Activated CD4-positive, alpha-beta memory T cell treated with anti-CD3 and anti-CD28 coated beads, Interleukin-2, amount 10 ng/mL, durations not matched to agents 7 days and 5 days (primary cell): Measurements from ENCODE around the gene MED26. TPM values are rescaled to one million over a fixed set of nuclear protein-coding genes. Genes with fewer than 3 reads are reported as not detected.

Experiments used
- CTCF ChIA-PET: fragments of 350-600 bp; sonication (Branson Sonifier 250); formaldehyde crosslinking; loops from one replicate; lab custom pipeline; 2021; ENCODE audit warnings: antibody characterized with exemption, inconsistent platforms; lab: Charles Lee
- POLR2A ChIA-PET: fragments of 350-600 bp; sonication (Branson Sonifier 250); formaldehyde crosslinking; loops from one replicate; lab custom pipeline; 2021; ENCODE audit warnings: antibody characterized with exemption; lab: Charles Lee
- DNase-seq: peaks from one replicate; pipeline ENCODE4 v3.0.0-alpha.2; 2020
- H3K27ac Mint-ChIP-seq: one replicate; pipeline ENCODE4 v1.8.0; 2021; ENCODE audit warnings: mild to moderate bottlenecking, mixed read lengths
- H3K27me3 Mint-ChIP-seq: one replicate; pipeline ENCODE4 v1.8.0; 2021; ENCODE audit warnings: mixed read lengths
- H3K36me3 Mint-ChIP-seq: one replicate; pipeline ENCODE4 v1.8.0; 2021; ENCODE audit warnings: low read depth, mixed read lengths
- H3K4me1 Mint-ChIP-seq: one replicate; pipeline ENCODE4 v1.8.0; 2021; ENCODE audit warnings: mixed read lengths
- H3K4me3 Mint-ChIP-seq: one replicate; pipeline ENCODE4 v1.8.0; 2021; ENCODE audit warnings: mild to moderate bottlenecking, mixed read lengths
- H3K9me3 Mint-ChIP-seq: one replicate; pipeline ENCODE4 v1.8.0; 2021; ENCODE audit warnings: mixed read lengths
- total RNA-seq, 2 experiments: library from RNA; stranded (reverse); gene quantifications; one replicate each; pipeline ENCODE4 v1.2.3, GENCODE V29; 2021

Gene MED26
- total RNA-seq, 2 experiments from 2014 or later: 15.5 to 15.9 TPM

DNA sequence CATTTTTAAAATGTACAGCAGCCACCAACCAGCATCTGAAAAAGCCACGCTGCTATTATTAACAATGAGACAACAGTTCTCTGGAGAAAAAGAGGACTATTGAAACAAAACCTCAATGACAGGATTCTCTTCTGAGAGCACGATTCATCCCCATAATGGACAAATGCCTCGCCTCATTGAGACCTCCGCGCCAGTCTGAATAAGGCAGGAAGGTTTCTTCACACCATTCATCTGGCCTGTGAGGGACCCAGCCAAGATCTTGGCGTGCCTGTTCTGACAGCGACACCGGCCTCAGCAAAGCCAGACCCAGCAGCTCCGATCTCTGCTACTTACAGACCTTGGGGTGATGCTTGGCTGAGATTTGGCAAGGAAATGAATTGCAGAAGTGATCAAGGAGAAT is 17.1 kb upstream of the MED26 start:
- H3K4me3 Mint-ChIP-seq: no peak overlapping the region
- no peaks in the 10 kb centered on the region for H3K9me3 Mint-ChIP-seq
- H3K27ac Mint-ChIP-seq: no peak overlapping the region
- DNase-seq: no peak
- H3K27me3 Mint-ChIP-seq: no peaks in the 10 kb centered on the region
- peaks cover 73% of the 10 kb centered on the region for H3K36me3 Mint-ChIP-seq
- H3K4me1 Mint-ChIP-seq: peaks cover 11% of the 10 kb centered on the region
- POLR2A ChIA-PET: interaction anchor here (3.4 kb wide), 1 partner anchor 14 kb away, joined by 22 read pairs; the partner anchor contains the start of genes SMIM7 and TMEM38A
- CTCF ChIA-PET: no interaction called here

DNA sequence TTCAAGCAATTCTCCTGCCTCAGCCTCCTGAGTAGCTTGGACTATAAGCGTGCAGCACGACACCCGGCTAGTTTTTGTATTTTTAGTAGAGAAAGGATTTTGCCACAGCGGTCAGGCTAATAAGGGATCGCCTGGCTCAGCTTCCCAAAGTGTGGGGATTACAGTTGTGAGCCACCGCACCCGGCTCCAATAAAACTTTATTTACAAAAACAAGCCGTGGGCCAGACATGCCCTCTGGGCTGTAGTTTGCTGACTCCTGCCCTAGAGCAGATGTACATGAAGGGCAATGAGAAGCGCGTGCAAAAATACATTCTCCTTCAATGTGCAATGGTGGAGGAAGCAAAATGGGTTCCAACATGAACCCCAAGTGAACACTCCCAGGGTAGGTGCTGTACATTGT is 13.7 kb upstream of the MED26 start:
- Mint-ChIP-seq H3K27me3 (no peaks in the 10 kb centered on the region), H3K9me3 (no peaks in the 10 kb centered on the region), H3K4me1 (peaks cover 17% of the 10 kb centered on the region), H3K4me3 (no peak overlapping the region), H3K36me3 (peaks cover 73% of the 10 kb centered on the region), H3K27ac (no peak overlapping the region)
- DNase-seq: no peak
- POLR2A ChIA-PET: interaction anchor here (0.9 kb wide), 1 partner anchor 9 kb away, joined by 3 read pairs; no protein-coding TSS in a partner anchor
- CTCF ChIA-PET: no interaction called here

DNA sequence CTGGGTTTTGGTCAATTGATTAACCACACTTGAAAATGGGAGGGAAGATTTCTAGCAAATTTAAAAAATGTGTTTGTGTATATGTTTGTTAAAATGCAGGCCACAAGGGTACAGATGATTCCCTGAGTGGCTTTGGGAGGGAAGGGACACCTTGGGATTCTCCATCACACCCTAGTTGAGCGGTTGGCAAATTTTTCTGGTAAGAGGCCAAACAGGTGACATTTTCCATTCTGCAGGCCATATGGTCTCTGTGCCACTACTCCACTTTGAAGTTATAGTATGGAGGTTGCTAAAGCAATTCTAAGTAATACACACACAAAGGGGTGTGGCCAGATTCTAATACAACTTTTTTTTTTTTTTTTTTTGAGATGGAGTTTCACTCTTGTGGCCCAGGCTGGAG is 12.9 kb upstream of the MED26 start:
- Mint-ChIP-seq H3K27ac (no peak overlapping the region), H3K36me3 (peaks cover 66% of the 10 kb centered on the region), H3K4me1 (peaks cover 17% of the 10 kb centered on the region), H3K27me3 (no peaks in the 10 kb centered on the region), H3K9me3 (no peaks in the 10 kb centered on the region), H3K4me3 (no peak overlapping the region)
- POLR2A ChIA-PET: interaction anchor here (1.6 kb wide), 1 partner anchor 18 kb away, joined by 4 read pairs; no protein-coding TSS in a partner anchor
- CTCF ChIA-PET: no interaction called here
- no peak for DNase-seq

DNA sequence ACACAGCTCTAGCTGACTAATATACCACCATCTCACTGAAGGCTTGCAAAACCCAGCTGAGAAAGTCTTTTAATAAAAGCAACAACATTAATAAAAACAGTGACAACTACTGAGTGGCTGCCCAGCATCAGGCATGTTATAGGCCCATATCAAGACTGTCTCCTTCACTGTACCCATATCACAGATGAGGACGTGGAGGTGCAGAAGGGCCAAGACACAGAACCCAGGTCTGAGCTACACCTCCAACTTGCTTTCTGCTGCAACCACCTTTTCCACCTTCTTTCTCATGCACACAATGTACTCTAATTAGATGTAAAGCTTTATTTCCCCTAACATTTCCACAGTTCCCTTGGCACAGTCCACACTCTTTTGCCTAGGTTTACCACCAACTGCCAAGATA is 10.7 kb upstream of the MED26 start:
- ChIA-PET POLR2A (interaction anchor here (1.0 to 5.1 kb wide), 5 partner anchors 10 to 142 kb away, joined by 3 to 38 read pairs (median 3); partner anchors contain the start of genes C19orf44, CALR3, MED26 and SMIM7), CTCF (interaction anchor here (0.6 kb wide), 1 partner anchor 1053 kb away, joined by 3 read pairs; no protein-coding TSS in a partner anchor)
- DNase-seq: no peak
- H3K4me1 Mint-ChIP-seq: peaks cover 16% of the 10 kb centered on the region
- H3K36me3 Mint-ChIP-seq: peaks cover 51% of the 10 kb centered on the region
- no peaks in the 10 kb centered on the region for H3K27me3 Mint-ChIP-seq
- no peaks in the 10 kb centered on the region for H3K9me3 Mint-ChIP-seq
- no peak overlapping the region for H3K4me3 Mint-ChIP-seq
- no peak overlapping the region for H3K27ac Mint-ChIP-seq

DNA sequence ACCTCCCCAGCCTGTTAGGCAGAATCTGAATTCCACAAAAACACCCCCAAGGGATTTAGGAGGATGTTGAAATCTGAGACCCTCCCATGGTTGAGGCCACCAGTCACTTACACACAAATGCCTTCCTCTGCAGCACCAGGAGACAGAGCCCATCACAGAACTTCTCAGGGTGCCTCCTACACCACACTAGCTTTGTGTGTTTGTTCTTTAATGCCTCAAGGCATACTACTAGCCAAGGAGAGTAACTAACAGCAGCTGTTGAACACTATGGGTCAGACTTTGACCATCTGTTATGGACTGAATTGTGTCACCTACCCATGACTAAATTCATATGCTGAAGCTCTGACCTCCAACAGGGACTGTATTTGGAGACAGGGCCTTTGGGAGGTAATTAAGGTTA is 9.5 kb upstream of the MED26 start:
- no peak overlapping the region for H3K4me3 Mint-ChIP-seq
- peaks cover 47% of the 10 kb centered on the region for H3K36me3 Mint-ChIP-seq
- CTCF ChIA-PET: interaction anchor here (0.9 to 1.0 kb wide), 2 partner anchors 9 to 24 kb away, joined by 3 read pairs; no protein-coding TSS in a partner anchor
- POLR2A ChIA-PET: interaction anchor here (1.1 to 5.1 kb wide), 3 partner anchors 9 to 23 kb away, joined by 3 to 38 read pairs (median 7); partner anchors contain the start of genes MED26 and SMIM7
- H3K4me1 Mint-ChIP-seq: peaks cover 17% of the 10 kb centered on the region
- no peak for DNase-seq
- H3K27ac Mint-ChIP-seq: no peak overlapping the region
- H3K9me3 Mint-ChIP-seq: no peaks in the 10 kb centered on the region
- no peaks in the 10 kb centered on the region for H3K27me3 Mint-ChIP-seq

DNA sequence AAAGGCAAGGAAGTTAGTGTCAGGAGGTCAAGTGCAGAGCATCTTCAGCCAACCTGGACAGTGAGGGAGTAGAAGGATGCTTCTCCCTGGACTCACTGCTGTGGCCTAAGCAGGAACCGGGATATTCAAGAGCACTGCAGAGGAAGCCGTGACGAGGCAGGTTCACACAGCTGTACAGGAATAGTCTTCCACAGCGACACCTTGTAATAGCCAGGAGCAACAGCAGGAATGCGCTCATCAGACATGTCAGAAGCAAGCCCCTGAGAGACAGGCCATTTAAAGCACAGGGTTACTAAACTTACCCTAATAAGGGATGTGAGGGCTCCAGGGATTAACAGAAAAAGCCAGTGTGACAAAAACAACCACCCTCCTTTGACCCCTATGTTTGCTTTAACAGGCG is 3.5 kb upstream of the MED26 start:
- H3K27me3 Mint-ChIP-seq: no peaks in the 10 kb centered on the region
- peaks cover 39% of the 10 kb centered on the region for H3K4me1 Mint-ChIP-seq
- ChIA-PET POLR2A (interaction anchor here (1.9 kb wide), 1 partner anchor 47 kb away, joined by 4 read pairs; no protein-coding TSS in a partner anchor), CTCF (no interaction called here)
- DNase-seq: no peak
- peak overlapping the region; percentile 76 for H3K27ac Mint-ChIP-seq
- no peaks in the 10 kb centered on the region for H3K9me3 Mint-ChIP-seq
- H3K4me3 Mint-ChIP-seq: no peak overlapping the region
- H3K36me3 Mint-ChIP-seq: peaks cover 43% of the 10 kb centered on the region

DNA sequence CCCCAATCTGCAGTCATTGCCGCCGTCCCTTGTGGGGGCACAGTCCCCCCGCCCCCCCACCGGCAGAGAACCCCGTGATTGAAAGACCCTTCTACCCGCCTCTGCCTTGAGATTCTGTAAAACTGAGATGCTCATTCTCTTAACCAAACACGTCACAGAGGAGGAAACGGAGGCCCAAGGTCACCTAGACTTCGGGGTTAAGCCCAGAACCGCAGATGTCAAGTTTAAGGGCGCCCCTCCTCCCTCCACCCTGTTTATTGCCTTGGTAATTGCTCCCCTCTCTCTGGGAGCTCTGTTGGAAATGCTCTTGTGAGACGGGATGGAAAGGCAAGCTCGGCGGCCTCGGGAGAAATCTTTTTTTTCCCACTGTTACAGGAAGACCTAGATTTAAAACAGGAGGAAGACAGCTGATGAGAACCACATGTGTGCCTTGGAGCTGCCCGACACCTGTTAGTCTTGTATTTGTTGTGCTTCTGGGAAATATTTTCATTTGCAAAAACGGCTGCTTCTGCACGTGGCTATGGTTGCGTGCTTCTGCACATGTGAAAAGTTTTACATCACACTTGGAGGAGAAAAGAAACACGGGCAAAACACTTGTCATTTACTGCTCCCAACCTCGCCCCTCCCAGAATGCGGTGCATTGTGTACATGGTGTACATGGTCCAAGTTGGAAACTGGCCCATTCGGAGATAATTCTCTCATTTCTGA is 1.1 kb upstream of the MED26 start:
- POLR2A ChIA-PET: interaction anchor here (0.7 to 5.7 kb wide), 20 partner anchors 9 to 680 kb away, joined by 3 to 136 read pairs (median 4); partner anchors contain the start of genes C19orf44, DDA1, SLC35E1 and SMIM7

DNA sequence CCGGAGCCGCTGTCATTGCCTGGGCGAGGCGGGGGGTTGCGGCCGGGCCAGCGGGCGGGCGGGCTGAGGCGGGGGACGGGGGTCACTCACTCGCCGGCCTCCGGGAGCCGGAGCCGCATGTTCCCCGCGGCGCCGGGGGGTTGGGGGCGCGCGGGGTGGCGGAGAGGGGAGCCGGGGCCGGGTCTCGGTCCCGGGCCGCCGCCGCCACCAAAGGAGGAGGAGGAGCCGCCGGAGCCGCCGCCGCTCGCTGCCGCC is 149 bp downstream of the MED26 start:
- DNase-seq: no peak
- peak overlapping the region; percentile 99 for H3K4me3 Mint-ChIP-seq
- H3K27ac Mint-ChIP-seq: no peak overlapping the region
- H3K27me3 Mint-ChIP-seq: no peaks in the 10 kb centered on the region
- H3K36me3 Mint-ChIP-seq: peaks cover 49% of the 10 kb centered on the region
- ChIA-PET CTCF (interaction anchor here (1.3 to 2.0 kb wide), 2 partner anchors 9 to 40 kb away, joined by 3 to 6 read pairs; no protein-coding TSS in a partner anchor), POLR2A (interaction anchor here (0.6 to 5.7 kb wide), 18 partner anchors 10 to 316 kb away, joined by 3 to 136 read pairs (median 10); partner anchors contain the start of genes SMIM7 and TMEM38A)
- no peaks in the 10 kb centered on the region for H3K9me3 Mint-ChIP-seq
- H3K4me1 Mint-ChIP-seq: peaks cover 67% of the 10 kb centered on the region

More for the DNA sequence above, 1.1 kb upstream of the MED26 start:
- CTCF ChIA-PET: interaction anchor here (0.6 to 1.2 kb wide), 4 partner anchors 9 to 536 kb away, joined by 3 to 5 read pairs (median 4); no protein-coding TSS in a partner anchor
- Mint-ChIP-seq H3K27ac (peak overlapping the region; percentile 100), H3K9me3 (no peaks in the 10 kb centered on the region), H3K36me3 (peaks cover 47% of the 10 kb centered on the region), H3K4me1 (peaks cover 61% of the 10 kb centered on the region), H3K4me3 (peak overlapping the region; percentile 99), H3K27me3 (no peaks in the 10 kb centered on the region)
- no peak for DNase-seq

DNA sequence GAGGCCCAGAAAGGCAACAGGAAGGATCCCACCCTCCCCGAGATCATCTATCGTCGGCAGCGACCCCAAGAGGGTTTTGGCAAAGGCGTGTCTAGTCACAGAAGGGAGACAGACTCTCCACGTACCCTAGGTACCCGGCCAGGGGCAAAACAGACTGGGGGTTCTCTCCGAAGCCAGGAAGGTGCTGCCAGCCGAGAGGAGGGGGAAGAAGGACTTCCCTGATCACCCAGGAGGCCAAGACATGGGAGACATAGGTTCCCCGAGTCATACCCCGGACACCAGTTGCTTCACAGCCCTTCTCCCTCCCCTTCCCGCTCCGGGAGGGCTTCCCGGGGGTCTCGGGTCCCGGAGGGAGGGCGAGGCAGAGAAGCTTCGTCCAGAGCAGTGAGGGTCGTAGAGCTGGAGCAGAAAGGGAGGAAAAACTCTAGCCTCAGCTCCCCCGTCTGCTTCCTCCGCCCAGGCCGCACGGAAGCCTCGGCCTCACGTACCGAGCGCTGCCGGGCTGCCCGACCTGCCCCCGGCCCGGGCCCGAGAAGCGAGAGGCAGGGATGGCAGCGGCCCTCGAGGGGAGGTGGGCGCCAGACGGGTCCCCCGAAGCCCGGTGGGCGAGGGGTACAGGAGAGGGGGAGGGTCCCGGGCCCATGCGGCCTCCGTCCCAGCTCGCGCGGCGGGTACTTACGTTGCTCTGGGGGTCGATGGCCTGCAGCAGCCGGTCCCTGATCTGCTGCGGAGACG is 644 bp downstream of the MED26 start:
- peak; percentile 27 for DNase-seq
- no peaks in the 10 kb centered on the region for H3K9me3 Mint-ChIP-seq
- CTCF ChIA-PET: interaction anchor here (1.1 to 2.0 kb wide), 4 partner anchors 9 to 93 kb away, joined by 3 to 6 read pairs (median 3); no protein-coding TSS in a partner anchor
- H3K4me1 Mint-ChIP-seq: peaks cover 62% of the 10 kb centered on the region
- POLR2A ChIA-PET: interaction anchor here (0.5 to 5.7 kb wide), 20 partner anchors 9 to 449 kb away, joined by 3 to 136 read pairs (median 6); partner anchors contain the start of genes MYO9B, SMIM7 and TMEM38A
- peaks cover 45% of the 10 kb centered on the region for H3K36me3 Mint-ChIP-seq
- H3K27ac Mint-ChIP-seq: peak overlapping the region; percentile 82
- H3K27me3 Mint-ChIP-seq: no peaks in the 10 kb centered on the region
- H3K4me3 Mint-ChIP-seq: peak overlapping the region; percentile 91

DNA sequence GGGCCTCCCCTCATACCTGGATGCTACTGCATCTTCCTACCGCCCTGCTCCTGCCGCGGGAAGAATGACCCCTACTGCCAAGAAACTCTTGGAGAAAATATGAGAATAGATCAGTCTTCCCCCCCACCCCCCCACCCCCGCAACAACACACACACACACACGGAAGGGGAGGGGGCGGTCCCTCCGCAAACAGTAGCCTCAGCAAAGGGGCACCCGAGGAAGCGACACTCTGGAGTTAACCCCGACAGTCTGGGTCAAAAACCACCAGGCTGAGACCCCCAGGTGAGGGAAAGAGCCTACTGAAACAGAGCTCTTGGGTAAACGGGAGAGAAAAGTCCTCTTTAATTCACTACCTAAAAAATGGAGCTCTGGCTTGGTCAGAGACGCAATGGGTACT is 1.2 kb downstream of the MED26 start:
- peak; percentile 28 for DNase-seq
- H3K36me3 Mint-ChIP-seq: peaks cover 41% of the 10 kb centered on the region
- H3K4me1 Mint-ChIP-seq: peaks cover 57% of the 10 kb centered on the region
- H3K9me3 Mint-ChIP-seq: no peaks in the 10 kb centered on the region
- H3K27me3 Mint-ChIP-seq: no peaks in the 10 kb centered on the region
- CTCF ChIA-PET: interaction anchor here (0.6 to 2.0 kb wide), 4 partner anchors 17 to 93 kb away, joined by 3 to 6 read pairs (median 4); no protein-coding TSS in a partner anchor
- peak overlapping the region; percentile 91 for H3K4me3 Mint-ChIP-seq
- POLR2A ChIA-PET: interaction anchor here (0.5 to 5.7 kb wide), 20 partner anchors 9 to 449 kb away, joined by 3 to 136 read pairs (median 6); partner anchors contain the start of genes MYO9B, SMIM7 and TMEM38A
- peak overlapping the region; percentile 82 for H3K27ac Mint-ChIP-seq

DNA sequence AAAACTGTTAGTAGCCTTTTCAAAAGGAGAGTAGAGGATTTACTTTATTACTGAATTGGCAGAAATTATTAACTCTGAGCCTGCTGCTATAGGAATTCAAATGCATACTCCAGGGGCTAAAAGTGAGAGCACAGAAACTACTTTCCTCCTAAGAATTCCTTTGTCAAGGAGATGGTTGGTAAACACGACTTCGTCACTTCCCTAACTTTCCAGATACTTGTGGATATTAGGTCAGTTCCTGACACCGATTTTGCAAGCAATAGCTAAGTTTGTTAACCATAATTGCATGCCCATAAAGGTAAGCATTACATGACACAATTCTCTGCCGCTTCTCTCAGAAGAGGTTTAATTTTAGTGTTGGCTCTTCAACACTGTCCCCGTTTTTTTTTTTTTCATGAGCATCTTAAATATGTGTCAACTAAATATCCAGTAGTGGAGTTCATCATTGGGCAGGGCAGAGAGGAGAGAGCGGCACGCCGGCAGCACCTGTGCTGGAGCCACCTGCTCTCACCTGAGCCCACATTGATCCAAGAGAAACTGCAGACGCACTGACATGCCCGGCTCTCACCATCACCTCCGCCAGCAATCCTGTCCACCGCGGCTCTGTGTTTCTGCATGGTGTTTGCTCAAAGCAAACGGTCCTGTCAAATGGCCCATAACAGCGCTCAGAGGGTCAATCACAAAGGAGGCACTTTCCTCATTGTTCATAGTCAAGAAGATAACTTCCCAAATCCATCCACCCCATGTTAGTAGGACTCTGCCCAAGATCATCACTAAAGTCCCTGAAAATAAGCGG is 2.6 kb downstream of the MED26 start:
- no peak overlapping the region for H3K4me3 Mint-ChIP-seq
- POLR2A ChIA-PET: interaction anchor here (0.6 to 5.7 kb wide), 8 partner anchors 10 to 590 kb away, joined by 3 to 136 read pairs (median 4); partner anchors contain the start of genes CHERP, SMIM7, TMEM38A and USE1
- H3K4me1 Mint-ChIP-seq: peaks cover 50% of the 10 kb centered on the region
- DNase-seq: no peak
- H3K9me3 Mint-ChIP-seq: no peaks in the 10 kb centered on the region
- CTCF ChIA-PET: no interaction called here
- peaks cover 30% of the 10 kb centered on the region for H3K36me3 Mint-ChIP-seq
- no peaks in the 10 kb centered on the region for H3K27me3 Mint-ChIP-seq
- H3K27ac Mint-ChIP-seq: no peak overlapping the region
